ENCODE measurements around the gene TEAD1.
A peak's percentile ranks its signal among the peaks of the same experiment; 100 is the strongest.
"Not testable (repeated sequence)": the region's sequence is repeated elsewhere in the genome, so short reads cannot be mapped to it uniquely, and the experiment has no call there.

Gene TEAD1

GRCh38 chr11:12744826-12745502 lies 70.7 kb downstream of the TEAD1 start:
- DNase-seq = no peak

DNA sequence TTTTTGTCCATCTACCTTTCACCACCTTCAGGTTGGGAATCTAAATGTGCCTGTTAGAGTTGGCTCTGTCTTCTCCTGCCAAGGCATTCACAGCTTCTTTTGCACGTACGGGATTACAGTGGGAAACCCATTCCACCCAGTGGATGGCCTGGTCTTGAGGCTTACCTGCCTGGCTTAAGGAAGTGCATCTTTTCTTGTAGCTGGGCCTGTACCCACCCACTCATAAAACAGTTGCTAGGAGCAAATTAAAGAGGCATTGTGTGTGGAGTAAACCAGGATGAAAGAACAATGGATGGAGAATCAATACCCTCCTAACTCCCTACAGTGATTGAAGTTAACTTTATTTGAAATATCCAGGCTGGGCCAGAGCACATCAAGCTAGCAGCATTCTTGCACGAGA lies 71.6 kb downstream of the TEAD1 start:
- no peak for DNase-seq

DNA sequence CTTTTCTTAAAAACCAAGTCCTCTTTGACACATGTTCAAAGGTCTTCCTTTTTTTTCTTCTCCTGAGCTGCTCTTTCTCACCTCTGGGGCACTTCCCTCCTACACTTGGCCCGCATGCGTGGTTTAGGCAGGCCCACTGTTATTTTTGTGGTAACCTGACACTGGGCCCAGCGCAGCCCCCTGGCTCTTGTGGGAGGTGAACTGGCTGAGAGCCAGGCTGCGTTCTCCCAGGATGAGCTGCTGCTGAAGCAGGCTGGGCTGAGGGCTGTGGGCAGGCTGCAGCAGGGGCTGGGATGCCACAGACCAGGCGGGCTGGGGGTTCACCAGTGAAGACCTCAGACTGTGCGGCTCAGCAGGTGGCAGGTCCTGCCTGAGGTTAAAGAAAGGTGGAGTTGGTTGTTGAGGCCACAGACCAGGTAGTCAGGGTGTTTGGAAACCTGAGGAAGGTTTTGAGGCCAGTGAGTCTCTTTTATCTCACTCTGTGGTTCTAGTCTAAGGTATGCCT lies 72.4 kb downstream of the TEAD1 start:
- DNase-seq = peak; percentile 82

GRCh38 chr11:12748561-12748960 lies 74.3 kb downstream of the TEAD1 start:
- no peak for DNase-seq

DNA sequence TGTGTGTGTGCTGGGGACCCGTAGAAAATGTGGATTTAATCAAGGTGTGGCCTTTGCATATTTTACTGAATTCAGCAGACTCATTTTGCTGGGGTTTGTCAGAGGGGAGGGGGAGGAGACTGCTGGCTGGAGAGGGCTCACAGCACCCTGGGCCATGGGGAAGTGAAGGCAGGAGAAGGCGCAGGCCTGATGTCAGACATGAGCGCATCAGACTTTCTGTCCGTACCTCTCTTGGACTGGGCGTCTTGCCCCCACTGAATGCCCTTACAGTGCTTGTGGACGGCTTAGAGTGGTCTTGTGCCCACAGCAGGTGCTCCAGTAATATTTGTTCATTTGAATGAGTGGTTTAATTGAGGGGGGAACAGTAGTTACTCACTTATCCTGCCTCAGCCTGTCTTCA lies 75.2 kb downstream of the TEAD1 start:
- peak; percentile 53 for DNase-seq

- DNase-seq = no peak
Measured at GRCh38 chr11:12750181-12750580, 76.0 kb downstream of the TEAD1 start.

DNA sequence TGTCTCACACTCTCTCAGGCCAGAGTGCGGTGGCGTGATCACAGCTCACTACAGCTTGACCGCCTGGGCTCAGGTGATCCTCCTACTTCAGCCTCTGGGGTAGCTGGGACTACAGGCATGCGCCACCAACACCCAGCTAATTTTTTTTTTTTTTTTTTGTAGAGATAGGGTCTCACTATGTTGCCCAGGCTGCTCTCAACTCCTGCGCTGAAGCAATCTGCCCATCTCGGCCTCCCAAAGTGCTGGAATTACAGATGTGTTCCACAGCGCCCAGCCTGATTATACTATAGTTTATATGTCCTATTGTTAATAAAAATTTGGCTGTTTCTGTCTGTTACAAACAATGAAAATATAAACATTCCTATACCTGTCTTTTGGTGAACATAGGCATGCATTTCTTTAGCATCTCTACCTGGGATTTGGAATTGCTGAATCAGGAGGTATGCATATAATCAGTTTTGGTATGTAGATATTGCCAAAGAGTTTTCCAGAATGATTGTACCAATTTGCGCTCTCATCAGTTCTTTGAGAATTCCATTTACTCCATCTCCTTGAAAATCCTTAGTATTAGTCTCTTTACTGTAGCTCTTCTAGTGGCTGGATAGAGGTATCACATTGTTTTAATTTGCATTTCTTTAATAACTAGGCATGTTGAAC lies 78.8 kb downstream of the TEAD1 start:
- DNase-seq = no peak

GRCh38 chr11:12754021-12754420 lies 79.8 kb downstream of the TEAD1 start:
- no peak for DNase-seq

- no peak for DNase-seq
Measured at GRCh38 chr11:12754582-12755234, 80.5 kb downstream of the TEAD1 start.

GRCh38 chr11:12755510-12756453 lies 81.6 kb downstream of the TEAD1 start:
- DNase-seq = no peak

DNA sequence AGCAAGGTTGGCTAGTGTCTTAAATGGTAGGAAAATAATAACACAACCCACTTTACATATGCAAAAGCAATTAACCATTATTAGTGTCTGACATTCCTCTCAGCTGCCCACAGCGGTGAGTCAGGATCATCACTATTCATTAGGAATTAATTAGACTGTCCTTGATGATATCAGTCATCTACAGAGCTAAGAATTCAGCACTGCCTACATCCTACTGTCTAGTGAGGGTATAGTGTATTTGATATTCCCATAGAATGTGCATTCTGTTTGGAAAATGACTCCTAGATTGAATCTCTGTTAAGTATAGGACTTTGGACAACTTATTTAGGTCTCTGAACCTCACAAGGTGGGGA lies 82.2 kb downstream of the TEAD1 start:
- DNase-seq = no peak

DNA sequence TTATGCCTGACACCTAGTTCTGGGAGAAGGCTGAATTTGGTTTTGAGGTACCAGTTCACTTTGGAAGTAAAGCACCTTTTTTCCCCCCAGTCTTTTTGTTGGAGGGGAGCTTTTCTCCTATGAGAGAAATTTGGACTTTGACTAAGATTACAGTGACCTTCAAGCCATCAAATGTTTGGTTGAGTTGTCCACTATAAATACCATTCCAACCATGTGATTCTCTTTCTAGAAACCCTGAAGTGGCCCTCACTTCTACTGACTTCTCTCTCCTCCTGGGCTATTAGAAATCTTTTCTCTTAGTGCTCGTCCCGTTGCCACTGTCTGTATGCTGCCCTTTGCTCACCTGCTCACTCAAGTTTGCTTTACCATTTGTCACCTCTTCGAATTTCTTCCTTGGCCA lies 82.6 kb downstream of the TEAD1 start:
- no peak for DNase-seq

- no peak for DNase-seq
Measured at GRCh38 chr11:12757416-12757815, 83.2 kb downstream of the TEAD1 start.

GRCh38 chr11:12758117-12758516 lies 83.9 kb downstream of the TEAD1 start:
- DNase-seq = not testable (repeated sequence)

GRCh38 chr11:12761029-12761428 lies 86.8 kb downstream of the TEAD1 start:
- DNase-seq = no peak

- DNase-seq = no peak
Measured at GRCh38 chr11:12762278-12762677, 88.1 kb downstream of the TEAD1 start.

DNA sequence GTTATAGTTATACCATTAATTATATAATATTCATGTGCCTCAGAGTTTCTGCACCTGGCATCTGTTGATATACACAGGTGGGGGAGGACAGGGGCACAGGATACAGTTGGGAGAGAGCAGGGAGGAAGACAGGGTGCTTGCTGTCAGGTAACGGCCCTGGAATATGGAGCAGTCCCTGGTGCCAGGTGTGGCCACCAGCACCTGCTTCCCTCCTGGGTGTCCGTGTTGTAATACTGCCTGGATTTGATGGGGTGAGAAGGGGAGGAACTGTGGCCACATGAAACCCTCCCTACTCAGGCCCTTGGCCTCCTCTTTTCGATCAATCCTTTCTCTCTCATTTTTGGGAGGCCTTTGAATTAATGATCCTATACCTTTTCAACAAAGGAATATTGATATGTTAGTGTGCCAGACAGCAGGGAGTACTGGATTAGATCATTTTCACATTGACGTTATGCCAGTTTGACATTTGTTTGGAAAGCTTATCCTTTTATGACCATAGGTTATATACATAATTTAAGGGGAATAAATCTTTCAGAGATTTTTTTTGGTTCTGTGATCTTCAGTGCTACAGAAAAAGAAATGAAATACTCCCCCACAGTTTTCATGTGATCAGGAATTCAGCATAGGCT lies 88.6 kb downstream of the TEAD1 start:
- peak; percentile 60 for DNase-seq

- no peak for DNase-seq
Measured at GRCh38 chr11:12764187-12764914, 90.1 kb downstream of the TEAD1 start.

- DNase-seq = no peak
Measured at GRCh38 chr11:12765428-12765827, 91.2 kb downstream of the TEAD1 start.

DNA sequence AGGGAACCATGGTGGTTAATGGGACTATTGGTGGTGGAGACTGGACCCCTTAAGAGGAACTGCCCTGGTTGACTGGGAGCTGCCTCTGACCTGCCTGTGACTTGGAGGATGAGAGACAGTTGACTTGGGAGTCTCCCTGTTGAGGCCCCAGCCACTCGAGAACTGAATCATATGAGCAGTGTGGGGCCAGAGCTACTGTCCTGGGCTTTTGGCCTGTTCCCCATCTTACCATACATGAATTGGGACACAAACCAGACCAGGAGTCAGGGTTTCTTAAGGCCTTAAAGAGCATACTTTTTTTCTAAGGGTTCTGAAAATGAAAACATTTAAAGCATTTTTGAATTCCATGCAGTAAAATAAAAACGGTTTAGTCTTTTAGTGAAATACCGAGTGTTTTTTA lies 92.8 kb downstream of the TEAD1 start:
- DNase-seq = no peak

- no peak for DNase-seq
Measured at GRCh38 chr11:12767577-12767976, 93.4 kb downstream of the TEAD1 start.
